ENCODE data around the gene RDX.
"Not testable (repeated sequence)": the region's sequence is repeated elsewhere in the genome, so short reads cannot be mapped to it uniquely, and the experiment has no call there.

Gene RDX

DNA sequence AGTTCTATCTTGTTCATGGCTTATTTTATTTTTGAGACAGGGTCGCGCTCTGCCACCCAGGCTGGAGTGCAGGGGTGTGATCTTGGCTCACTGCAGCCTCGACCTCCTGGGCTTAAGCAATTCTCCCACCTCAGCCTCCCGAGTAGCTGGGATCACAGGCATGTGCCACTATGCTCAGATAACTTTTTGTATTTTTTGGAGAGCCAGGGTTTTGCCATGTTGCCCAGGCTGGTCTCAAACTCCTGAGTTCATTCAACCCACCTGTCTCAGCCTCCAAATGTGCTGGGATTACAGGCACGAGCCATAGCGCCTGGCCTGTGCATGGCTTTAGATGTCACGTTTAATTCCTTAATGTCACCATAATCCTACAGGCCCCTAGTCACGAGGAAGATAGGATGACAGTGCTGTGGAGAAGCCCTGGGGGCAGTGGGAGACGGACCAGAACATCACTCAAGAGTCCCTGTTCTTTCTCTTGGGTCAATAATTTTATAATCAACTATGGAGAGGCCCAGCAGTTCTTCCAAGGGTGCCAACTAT is 99.5 kb downstream of the RDX start:
- DNase-seq: no peak

DNA sequence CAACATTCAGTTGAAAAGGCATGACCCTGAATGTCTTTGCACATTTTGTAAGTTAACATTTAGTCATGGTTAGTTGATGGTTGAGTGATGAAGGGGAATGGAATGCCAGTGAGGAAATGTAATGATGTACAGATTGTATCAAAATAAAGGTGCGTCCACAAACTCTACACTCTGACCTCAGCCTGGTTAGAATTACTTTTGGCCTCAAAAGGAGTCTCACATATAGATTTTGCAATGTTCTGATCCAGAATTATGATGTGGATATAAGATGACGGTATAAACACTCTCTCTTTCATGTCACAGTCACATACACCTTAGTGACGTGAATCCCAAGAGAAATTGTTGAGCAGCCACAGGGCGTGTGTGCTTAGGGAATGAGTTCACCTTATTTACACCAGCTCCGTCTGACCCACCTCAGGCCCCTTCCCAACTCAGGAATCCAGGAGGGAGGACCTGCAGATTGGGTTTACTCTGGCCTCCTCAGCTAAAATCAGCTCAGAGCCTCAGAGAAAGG is 100.1 kb downstream of the RDX start:
- DNase-seq: no peak

DNA sequence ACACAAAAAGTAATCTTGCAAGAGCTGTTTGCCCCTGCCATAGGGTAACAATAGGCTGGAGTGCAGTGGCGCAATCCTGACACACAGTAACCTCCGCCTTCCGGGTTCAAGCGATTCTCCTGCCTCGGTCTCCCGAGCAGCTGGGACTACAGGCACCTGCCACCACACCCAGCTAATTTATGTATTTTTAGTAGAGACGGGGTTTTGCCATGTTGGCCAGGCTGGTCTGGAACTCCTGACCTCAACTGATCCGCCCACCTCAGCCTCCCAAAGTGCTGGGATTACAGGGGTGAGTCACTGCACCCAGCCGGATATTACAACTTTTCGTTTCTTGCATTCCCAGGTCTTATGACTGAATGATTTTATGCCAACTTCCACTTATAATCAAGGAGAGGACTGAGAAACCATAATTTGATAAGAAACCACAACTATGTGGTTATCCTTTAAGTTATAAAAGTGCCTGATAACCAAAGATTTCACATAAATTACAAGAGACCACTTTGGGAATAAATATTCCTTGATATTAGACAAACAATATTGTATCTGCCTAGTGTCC is 102.1 kb downstream of the RDX start:
- DNase-seq: not testable (repeated sequence)

DNA sequence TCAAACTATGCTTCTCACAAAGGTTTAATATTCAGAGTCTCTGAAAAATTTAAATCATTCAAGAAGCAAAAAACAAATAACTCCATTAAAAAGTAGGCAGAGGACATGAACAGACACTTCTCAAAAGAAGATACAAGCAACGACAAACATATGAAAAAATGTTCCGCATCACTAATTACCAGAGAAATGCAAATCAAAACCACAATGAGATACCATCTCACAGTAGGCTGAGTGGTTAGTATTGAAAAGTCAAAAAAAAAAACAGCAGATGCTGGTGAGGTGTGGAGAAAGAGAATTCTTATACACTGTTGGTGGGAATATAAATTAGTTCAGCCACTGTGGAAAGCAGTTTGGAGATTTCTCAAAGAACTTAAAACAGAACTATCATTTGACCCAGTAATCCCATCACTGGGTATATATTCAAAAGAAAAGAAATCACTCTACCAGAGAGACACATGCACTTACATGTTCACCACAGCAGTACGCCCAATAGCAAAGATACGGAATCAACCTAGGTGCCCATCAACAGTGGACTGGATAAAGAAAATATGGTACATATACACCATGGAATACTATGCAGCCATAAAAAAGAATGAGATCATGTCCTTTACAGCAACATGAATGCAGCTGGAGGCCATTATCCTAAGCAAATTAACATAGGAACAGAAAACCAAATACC is 103.7 kb downstream of the RDX start:
- not testable (repeated sequence) for DNase-seq

DNA sequence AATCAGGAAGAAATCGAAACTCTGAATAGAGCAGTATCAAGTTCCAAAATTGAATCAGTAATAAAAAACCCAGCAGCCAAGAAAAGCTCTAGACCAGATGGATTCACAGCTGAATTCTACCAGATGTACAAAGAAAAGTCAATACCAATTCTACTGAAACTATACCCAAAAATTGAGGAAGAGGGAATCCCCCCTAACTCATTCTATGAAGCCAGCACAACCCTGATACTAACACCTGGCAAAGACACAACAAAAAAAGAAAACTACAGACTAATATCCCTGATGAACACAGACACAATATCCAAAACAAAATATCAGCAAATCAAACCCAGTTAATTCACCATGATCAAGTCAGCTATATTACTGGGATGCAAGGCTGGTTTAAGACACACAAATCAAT is 105.5 kb downstream of the RDX start:
- DNase-seq: no peak

DNA sequence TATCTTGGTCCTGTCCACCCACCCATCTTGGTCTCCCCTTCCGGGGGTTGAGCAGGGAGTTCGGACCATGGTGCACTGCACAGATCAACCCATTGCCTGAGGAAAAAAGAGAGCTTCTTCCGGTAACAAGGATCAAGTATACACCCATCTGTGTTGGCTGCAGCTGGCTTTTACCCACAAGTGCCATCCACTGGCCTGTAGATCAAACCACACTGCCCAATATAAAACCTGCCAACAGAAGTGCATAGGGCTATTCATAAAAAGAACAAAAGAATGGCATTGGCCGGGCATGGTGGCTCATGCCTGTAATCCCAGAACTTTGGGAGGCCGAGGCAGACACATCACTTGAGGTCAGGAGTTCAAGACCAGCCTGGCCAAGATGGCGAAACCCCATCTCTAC is 108.7 kb downstream of the RDX start:
- DNase-seq: no peak

DNA sequence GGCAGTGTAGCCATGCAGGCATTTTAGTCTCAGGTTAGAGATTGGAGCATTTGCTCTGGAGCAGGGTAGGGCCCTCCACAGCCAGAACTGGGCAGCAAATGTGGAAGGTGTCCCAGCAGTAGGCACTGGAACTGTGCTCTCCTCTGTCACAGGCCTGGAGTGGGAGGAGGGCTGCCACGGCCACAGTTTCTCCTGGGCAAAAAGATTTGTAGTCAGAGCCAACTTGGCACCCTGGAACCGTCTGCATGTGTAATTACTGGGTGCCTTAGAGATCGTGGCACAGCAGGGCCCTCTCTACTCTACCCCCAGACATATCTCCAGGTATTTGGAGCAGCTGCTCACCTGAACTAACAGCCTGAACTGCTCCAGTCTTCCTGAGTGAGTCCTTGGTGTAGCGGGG is 109.5 kb downstream of the RDX start:
- no peak for DNase-seq

DNA sequence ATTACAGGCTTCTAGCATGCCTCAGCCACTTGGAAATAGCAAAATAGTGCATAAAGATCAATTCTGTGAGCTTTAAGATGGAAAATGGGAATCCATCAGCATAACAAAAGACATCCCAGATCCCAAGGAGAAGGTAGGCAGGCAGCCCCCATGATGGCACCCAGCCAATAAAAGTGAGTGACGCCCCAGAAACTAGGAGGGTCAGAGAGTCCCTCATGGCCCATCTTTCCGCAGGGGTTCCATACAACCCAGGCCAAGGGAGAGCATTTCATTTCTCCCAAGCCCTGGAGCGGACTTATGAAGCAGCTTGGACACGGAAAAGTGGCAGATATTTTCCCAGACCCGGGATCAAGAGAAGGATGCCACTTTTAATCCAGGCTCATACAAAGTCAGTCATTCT is 110.0 kb downstream of the RDX start:
- DNase-seq: no peak

DNA sequence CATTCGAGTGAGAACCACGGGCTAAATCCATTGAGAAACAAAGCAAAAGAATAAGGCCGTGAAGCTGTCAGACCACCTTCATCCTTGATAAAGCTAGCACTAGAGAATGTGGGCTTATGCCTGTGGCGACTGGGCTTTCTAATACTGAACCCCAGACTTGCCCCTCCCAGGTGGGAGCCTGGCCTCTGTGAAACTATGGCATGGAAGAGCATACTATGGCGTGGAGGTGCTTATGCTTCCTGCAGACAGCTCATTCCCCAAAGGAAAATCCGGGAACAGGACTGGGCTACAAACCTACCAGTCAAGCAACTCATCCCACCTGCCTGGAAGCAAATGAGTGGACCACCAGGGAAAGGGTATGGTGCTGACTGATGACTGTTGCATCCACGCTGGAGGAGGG is 110.8 kb downstream of the RDX start:
- no peak for DNase-seq

DNA sequence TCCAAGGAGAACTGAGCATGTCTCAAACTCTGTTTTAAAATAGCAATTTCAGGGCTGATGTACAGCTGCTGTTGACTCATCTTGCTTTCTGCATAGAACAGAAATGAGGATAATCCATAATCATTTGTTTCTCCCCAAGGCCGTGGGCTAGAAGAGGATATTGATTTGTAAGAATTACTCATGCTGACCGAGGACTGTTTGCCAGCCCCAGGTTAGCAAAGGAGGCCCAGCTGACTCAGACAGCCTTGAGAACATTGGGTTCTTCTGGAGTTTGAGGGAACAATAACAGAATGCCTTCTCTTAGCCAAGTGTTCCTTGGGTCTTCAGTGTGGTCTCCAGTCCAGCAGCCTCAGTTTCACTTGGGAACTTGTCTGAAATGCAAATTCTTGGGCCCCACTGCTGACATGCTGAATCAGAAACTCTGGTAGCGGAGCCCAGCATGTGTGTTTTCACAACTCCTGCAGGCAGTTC is 111.3 kb downstream of the RDX start:
- DNase-seq: no peak

DNA sequence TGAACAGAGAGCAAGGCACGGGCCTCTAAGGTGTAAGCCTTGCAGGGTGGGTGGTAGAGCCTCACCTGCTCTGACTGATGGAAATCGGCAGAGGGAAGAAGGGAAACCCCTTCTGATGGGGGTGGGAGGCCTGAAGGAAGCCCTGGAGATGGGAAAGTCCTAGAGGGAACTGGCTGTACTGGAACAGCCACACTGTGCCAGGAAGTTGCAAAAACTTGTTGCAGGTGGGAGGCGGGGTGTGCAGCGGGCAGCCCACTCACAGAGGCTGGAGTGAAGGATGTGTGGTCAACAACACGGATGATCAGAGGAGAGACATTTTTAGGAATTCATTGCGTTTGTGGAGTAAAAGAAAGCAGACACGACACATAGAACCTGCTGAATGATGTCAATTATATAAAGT is 112.0 kb downstream of the RDX start:
- no peak for DNase-seq

DNA sequence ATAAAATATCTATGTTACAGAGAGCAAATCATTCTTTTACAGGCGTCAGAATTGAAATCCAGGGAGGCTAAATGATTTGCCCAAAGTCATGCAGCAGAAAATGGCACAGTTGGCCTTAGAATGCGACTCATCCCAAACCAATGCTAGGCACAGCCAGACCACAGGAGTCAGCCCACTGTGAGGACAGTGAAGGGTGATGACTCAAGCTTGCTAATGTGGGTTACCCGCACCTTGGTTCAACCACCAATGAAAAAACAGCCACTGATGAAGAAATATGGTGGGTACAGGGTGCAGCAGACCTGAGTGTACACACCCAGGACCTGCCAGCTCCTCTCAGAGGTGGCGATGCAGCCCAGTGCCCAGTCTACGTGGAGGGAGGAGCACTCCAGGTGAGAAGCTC is 113.5 kb downstream of the RDX start:
- DNase-seq: no peak

DNA sequence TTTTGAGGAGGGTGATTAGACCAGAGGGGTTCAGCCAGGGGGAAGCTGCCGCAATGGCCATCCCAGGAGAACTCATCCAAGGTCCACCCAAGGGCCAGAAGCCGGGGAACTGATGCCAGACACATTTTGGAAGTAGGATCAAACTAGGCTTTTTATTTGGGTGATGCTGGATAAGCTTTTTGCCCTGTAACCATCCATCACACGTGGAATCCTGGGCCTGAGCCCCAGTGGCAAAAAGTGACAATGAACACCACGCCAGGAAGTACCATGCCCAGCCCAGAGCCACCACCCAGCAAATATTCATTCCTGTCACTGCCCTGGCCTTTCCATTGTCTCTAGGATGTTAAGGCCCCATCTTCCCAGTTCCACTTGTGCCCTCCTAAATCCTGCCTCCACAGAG is 117.3 kb downstream of the RDX start:
- no peak for DNase-seq

DNA sequence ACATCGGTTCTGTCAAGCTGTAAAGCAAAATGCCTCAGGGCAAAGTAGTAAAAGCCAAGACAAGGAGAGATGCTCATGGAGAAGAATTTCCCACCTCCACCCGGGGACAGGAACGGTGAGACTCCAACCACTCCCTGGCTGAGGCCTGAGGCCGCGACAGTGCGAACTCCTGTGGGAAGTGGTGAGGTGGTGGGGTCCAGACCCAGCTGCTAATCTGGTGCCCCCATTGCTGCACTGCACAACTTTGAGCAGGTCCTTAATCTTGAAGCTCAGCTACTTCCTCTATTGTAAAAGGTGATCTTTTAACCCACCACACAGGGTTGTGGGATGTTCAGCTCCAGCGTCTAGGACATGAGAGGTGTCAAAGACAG is 119.3 kb downstream of the RDX start:
- DNase-seq: no peak

DNA sequence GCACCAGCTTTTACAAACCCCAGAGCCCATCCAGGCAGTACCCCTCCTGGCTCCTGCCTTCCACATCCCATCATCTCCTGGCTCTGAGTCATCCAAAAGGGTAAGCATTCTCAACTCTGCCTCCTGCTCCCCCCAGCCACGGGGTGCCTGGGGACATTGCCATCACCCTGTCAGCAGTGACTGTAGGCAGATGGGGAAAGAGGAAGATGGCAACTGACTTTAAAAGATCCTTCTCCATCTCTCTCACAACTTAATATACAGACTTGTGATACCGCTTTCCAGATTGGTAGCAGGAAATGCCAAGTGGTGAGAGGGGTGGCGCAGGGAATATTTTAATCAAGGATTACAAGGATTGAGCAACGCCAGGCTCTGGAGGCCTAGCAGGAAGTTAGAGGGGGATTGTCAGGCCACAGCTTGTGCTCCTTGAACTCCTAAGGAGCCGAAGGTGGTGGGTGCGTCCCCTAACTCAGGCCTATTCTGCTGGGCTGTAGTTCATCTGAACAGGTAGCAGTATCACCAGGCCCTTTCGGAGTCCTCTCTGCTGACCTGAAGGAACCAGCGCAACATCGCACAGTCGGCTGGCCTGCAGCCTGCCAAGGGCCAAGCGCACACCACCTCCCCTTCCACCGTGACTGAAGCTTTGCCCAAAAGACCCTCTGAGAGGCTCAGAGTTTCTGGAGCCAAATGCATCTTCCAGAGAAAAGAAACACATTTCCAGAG is 119.9 kb downstream of the RDX start:
- no peak for DNase-seq

DNA sequence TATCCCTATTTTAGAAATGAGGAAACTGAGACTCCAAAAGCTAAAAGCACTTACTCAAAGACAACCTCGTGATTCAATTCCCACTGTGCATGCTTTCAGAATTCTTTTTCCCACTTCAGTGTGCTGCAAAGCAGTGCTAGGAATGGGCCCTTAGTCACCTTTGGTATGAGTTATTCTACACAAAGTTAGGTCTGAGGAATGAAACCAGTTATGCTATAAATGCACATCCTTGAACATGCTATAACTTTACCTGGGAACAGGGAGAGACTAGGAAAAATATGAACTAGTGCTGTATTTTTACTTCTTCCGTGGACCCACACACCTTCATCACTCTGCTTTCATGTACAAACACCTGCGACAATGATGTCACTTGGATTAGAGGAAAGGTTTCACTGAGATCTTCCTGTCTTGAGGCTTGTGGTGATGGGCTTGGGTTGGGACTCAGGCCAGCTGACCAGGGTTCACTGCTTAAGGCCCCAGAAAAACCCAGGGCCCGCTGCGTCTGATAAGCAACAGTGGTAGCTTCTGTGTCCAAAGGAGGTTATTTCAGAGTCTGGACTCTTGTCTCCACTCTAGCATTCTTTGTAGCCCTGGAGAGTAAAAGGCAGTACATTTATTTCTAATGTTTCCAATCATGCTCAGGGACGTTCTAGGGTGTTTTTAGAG is 121.6 kb downstream of the RDX start:
- DNase-seq: no peak

DNA sequence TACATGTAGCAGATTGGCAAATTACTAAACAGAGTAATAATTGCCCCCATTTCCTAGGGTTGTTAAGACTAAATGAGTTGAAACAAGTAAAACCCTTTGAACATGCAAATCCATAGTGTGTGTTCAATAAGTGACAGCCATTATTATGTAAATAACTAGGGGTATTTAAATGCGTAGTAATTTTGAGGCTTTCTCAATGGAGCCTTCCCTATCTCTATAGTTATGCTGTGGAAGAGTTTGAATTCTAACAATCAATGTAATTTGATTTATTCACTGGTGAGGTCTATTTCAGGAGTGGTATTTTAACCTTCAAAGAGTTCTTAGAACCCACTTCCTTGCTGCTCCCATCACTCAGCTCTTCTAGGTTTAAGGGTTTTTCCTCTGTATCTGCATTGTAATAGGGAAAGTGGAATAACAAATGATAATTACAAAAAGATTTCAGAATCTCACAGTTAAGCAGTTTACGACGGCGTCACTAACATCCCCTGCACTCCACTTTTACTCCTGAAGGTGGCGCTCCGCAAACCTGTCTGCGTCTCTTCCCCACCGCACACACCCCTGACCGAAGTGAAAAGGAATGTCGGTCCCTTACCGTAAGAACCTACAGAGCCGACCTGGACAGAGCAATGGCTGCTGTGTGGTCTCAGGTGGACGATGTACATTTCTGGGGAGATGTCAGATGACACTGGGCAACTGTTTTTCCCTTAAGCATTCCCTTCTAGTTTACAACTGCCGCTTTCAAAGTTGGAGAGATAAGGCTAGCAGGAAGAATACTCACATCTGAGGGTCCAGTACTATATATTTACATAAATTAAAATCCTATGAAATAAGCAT is 122.4 kb downstream of the RDX start:
- DNase-seq: peak; percentile 54

DNA sequence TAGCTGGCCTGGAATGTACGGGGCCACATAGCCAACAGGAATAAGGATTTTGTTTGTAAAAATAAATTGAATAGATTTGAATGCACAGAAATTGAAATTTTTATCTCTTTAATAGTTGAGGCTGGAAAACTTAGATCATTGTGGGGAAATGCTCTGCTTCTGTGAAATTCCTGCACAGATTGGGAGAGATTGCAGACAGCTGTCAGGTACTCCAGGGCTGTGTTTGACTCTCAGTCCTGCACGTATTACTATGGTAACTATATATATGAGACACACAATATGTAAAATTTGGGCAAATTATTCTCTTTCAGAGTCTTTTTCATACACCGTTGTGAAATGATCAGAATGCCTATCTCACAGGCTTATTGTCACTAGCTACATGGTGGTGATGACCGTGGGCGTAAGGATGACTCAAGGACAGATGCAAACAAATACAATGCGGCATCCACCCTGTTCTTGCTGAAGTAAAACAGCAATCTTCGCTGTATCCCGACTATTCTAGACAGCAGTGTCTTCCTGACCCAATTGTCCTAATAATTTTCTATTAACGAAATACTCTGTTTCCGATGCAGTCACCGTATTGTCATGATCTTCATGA is 123.8 kb downstream of the RDX start:
- DNase-seq: no peak

DNA sequence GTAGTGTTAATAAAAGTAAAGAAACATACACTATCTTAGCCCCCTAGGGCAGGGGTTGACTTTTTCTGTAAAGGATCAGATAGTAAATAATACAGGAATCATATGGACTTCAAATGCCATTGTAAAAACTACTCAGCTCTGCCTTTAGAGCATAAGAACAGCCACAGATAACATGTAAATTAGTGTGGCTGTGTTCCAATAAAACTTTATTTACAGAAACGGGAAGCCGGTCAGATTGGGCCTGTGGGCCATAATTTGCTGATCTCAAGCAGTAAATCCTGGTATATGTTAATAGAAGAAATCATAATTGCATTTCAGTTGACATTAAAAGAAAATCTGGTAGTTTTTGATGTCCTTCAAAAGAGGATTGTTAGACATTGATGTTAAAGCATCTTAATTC is 126.7 kb downstream of the RDX start:
- no peak for DNase-seq

DNA sequence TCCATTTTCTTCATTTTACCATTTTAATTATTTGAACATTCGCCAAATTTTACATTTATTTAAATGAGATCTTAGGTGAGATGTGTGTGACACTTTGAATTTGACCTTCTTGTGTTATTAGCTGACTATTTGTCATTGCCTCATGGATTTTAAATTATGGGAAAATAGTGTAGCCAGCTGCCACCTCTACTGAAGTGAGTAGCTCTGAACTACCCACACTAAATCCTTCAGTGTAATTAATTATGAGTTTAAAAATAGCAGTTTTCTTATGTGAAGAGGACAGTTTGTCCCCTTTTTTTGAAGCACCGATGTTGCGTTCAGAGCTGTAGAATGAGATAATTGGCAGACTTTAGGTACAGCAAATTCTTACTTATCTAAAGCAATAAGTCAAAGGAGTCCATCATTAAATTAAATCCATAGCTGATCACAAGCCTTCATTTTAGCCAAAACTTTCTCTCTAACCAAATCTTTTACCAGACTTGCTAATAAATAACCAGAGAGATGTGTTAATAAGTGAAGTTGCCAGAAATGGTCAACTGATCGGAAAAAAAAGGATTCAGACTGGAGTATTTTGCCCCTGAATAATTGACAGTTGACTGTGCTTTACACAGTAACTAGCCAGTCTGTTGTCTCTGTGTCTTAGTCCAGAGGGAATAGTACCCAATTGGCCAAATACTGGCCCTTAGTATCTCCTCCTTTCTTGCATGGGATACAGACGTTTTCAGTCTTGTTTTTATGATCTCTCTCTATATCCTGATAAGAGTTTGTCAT is 128.2 kb downstream of the RDX start:
- no peak for DNase-seq

Data from activated CD4-positive, alpha-beta T cell treated with anti-CD3 and anti-CD28 coated beads, Interleukin-2, amount 50 U/mL, for 1 hour (primary cell).